HG02981 (cell line): ENCODE data around the gene CEACAM3.

Experiments
- ATAC-seq: cut with Tn5 transposase; IDR thresholded peaks from one replicate; pipeline ENCODE4 v1.9.1; 2021; ENCODE audit warnings: mild to moderate bottlenecking, moderate library complexity; ENCODE audit not compliant: unreplicated experiment

The CEACAM3 gene

GRCh38 chr19:41792513-41793413 lies 3.6 kb upstream of the CEACAM3 start:
- ATAC-seq, result no peak

DNA sequence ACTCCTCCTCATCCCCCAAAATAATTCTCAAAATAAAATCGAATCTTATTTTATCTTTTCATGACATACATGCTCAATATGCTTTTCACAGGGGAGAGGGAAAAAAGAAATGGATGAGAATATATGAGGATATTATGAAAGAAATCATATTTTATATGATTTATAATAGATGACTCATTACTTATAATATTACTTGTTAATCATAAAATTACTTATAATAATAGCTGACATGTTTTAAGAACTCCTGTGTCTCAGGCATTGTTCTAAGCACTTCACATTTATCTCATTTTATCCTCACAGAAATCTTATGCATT lies 3.0 kb upstream of the CEACAM3 start:
- no peak for ATAC-seq

DNA sequence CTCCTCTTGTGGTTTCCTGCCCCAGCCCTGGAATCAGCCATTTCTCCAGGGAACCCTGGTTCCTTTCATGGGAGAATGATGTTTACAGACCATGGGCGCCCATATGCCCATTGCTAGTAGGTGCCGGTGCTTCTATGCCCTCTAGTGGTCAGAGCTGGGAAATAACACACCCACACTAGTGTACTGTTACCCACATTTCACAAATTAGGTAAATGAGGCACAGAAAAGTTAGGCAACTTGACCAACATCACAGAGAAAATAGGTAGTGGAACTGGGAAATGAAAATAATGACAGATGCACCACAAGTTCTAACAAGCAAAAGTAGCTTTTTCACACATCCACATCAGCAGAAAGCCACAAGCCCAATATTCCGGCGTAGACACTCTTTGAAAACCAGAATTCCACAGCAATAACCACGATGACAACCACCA lies 1.3 kb upstream of the CEACAM3 start:
- ATAC-seq, result no peak

DNA sequence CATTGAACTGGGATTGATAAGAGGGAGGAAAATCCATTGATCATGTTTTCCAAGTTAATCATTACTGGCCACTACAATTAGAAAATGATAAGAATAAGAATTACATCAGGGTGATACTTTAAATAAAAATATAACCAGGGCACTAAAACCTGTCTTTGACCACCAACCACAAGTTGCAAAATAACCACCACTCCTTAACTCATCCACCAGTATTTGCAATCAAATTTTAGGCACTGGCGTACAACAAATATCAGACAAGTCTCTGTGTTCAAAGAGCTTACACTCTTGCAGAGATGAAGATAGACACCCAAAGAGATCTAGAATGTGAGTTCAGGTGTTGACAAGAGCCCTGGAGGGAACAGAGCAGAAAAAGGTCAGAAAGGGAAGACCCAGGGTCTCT lies 514 bp downstream of the CEACAM3 start:
- ATAC-seq, result no peak

GRCh38 chr19:41799444-41800000 lies 3.1 kb downstream of the CEACAM3 start:
- no peak for ATAC-seq

- no peak for ATAC-seq
Measured at GRCh38 chr19:41801031-41801430, 4.6 kb downstream of the CEACAM3 start.

- no peak for ATAC-seq
Measured at GRCh38 chr19:41801792-41802211, 5.4 kb downstream of the CEACAM3 start.

- ATAC-seq, result no peak
Measured at GRCh38 chr19:41802770-41803169, 6.4 kb downstream of the CEACAM3 start.

GRCh38 chr19:41804336-41804735 lies 7.9 kb downstream of the CEACAM3 start:
- ATAC-seq, result no peak

DNA sequence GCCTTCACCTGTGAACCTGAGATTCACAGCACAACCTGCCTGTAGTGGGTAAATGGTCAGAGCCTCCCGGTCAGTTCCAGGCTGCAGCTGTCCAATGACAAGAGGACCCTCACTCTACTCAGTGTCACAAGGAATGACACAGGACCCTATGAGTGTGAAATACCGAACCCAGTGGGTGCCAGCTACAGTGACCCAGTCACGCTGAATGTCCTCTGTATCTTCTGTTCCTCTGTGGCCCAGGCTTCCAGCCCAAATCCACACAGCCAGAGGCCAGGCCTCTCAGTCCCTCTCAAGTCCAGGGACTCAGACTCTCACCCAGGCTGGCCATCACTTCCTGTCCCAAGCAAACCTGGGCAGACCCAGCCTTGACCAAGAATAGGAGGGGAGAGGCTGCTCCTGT lies 10.8 kb downstream of the CEACAM3 start:
- ATAC-seq, result no peak

DNA sequence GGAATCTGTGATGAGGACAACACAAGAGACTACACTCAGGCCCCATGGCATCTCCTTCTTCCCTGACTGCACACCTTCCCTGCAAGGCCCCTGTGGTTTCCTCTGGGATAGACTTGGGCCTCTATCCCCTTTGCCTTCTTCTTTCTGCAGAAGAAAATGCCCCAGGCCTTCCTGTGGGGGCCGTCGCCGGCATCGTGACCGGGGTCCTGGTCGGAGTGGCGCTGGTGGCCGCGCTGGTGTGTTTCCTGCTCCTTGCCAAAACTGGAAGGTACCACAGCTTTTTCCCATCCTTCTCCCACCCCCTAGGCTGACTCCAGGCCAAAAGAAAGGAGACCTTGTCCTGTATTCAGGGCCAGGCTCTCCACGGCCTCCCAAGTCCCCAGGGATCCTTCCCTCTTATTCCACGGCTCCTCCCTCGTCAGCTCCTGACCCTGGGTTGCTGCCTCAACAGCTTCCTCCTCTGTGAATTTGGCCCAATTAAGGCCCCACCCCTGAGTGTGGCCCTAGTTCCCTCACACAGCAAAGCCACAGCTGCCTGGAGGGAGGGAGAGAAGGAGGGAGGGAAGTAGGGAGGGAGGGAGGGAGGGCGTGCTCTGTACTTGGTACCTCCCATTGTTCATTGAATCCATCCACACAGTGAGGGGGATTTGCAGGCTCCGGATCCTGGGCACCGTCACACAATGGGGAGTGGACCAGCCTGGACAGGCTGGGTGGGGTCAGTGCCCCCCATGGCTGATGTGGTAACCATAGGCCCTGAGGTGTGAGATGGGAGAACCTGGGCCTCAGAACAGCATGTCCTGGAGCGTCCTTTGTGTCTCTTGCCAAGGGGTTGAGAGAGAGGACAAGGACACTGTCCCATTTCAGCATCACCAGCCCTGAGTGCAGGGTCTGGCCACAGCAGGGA lies 12.5 kb downstream of the CEACAM3 start:
- no peak for ATAC-seq

- ATAC-seq, result no peak
Measured at GRCh38 chr19:41810301-41810700, 13.9 kb downstream of the CEACAM3 start.

DNA sequence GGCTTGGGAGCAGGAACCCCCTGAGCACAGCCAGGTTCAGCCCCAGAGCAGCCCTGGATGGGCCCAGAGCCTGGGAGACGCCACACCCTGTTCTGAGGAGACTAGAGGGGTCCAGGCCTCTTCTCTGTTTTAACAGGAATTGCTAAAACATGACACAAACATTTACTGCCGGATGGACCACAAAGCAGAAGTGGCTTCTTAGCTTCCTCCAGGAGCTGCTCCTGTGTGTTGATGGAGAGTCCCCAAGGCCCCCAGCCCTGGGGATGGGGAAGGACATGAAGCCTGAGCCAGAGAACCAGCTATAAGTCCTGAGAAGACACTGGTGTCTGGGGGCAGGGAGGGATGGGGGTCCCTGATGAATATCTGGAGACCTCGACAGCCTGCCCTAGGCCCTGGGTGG lies 14.6 kb downstream of the CEACAM3 start:
- ATAC-seq, result no peak

- no peak for ATAC-seq
Measured at GRCh38 chr19:41811981-41812380, 15.6 kb downstream of the CEACAM3 start.

- no peak for ATAC-seq
Measured at GRCh38 chr19:41813911-41814310, 17.5 kb downstream of the CEACAM3 start.

GRCh38 chr19:41815301-41815700 lies 18.9 kb downstream of the CEACAM3 start:
- ATAC-seq, result no peak

GRCh38 chr19:41816761-41817160 lies 20.4 kb downstream of the CEACAM3 start:
- no peak for ATAC-seq

- no peak for ATAC-seq
Measured at GRCh38 chr19:41821003-41821735, 24.8 kb downstream of the CEACAM3 start.

DNA sequence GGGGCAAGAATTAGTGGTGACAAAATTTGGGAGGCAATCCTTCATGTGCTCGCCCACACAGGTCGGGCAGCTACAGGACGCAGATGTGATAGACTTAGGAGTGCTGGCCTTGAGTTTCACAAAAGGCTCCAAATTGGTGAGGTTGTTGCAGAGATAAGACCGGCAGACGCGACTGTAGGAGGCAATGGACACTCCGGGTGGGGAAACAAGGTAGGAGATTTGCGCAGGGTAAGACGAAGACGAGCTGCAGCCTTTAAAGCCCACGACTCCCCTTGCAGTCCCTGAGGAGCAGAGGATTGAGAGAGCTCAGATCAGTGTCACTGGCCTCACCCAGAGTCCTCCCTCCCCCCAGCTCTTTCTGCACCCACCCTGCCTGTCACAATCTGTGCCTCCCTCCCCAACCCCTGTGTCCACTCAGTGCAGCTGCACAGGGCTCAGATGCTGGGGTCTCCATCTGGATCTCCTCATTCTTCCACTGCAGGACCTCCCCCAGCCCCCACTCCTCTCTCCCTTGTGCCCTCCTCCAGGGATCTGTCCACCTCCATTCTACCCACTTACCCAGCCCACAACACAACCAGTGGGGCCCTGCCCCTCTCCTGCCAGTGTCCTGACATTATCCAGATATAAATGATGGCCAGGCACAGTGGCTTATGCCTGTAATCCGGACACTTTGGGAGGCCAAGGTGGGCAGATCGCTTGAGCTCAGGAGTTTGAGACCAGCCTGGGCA lies 41.8 kb downstream of the CEACAM3 start:
- ATAC-seq, result no peak

- ATAC-seq, result no peak
Measured at GRCh38 chr19:41839211-41839610, 42.8 kb downstream of the CEACAM3 start.
